HG03571 (cell line): ENCODE measurements around the gene RELB.

ENCODE experiments used
- ATAC-seq: cut with Tn5 transposase; IDR thresholded peaks from one replicate; pipeline ENCODE4 v1.9.1; 2021; ENCODE audit not compliant: unreplicated experiment

Gene RELB

GRCh38 chr19:45020071-45020470 lies 18.8 kb downstream of the RELB start:
- no peak for ATAC-seq

GRCh38 chr19:45021971-45022370 lies 20.7 kb downstream of the RELB start:
- no peak for ATAC-seq

GRCh38 chr19:45023048-45023447 lies 21.8 kb downstream of the RELB start:
- ATAC-seq = no peak

- no peak for ATAC-seq
Observed at GRCh38 chr19:45025264-45025663, 24.0 kb downstream of the RELB start.

GRCh38 chr19:45027371-45027770 lies 26.1 kb downstream of the RELB start:
- no peak for ATAC-seq

- ATAC-seq = no peak
Observed at GRCh38 chr19:45030825-45031224, 29.6 kb downstream of the RELB start.

- no peak for ATAC-seq
Observed at GRCh38 chr19:45032421-45032820, 31.2 kb downstream of the RELB start.

GRCh38 chr19:45035755-45036154 lies 34.5 kb downstream of the RELB start:
- no peak for ATAC-seq

GRCh38 chr19:45037393-45038169 lies 36.3 kb downstream of the RELB start:
- ATAC-seq = no peak

- peak; percentile 78 for ATAC-seq
Observed at GRCh38 chr19:45038931-45039893, 37.9 kb downstream of the RELB start, which contains the start of gene CLASRP. Gene CLASRP (plus strand): TSS chr19:45039045. CDS start chr19:45040213, 1,168 bp downstream.

GRCh38 chr19:45040059-45040771 lies 39.0 kb downstream of the RELB start:
- ATAC-seq = no peak

GRCh38 chr19:45041125-45041524 lies 39.9 kb downstream of the RELB start:
- ATAC-seq = no peak

GRCh38 chr19:45045671-45046353 lies 44.5 kb downstream of the RELB start:
- ATAC-seq = no peak

- ATAC-seq = no peak
Observed at GRCh38 chr19:45046355-45046754, 45.1 kb downstream of the RELB start.

- ATAC-seq = peak; percentile 69
Observed at GRCh38 chr19:45047188-45047797, 46.0 kb downstream of the RELB start.

GRCh38 chr19:45049073-45049736 lies 47.9 kb downstream of the RELB start:
- ATAC-seq = no peak

- ATAC-seq = no peak
Observed at GRCh38 chr19:45050036-45050435, 48.8 kb downstream of the RELB start.

- ATAC-seq = no peak
Observed at GRCh38 chr19:45051929-45052579, 50.8 kb downstream of the RELB start.

- ATAC-seq = no peak
Observed at GRCh38 chr19:45056831-45057230, 55.6 kb downstream of the RELB start.
